Activated CD4-positive, CD25-positive, alpha-beta regulatory T cell treated with anti-CD3 and anti-CD28 coated beads, Interleukin-2, amount 50 U/mL, for 24 hours (primary cell): ENCODE data around the gene TMCC1.
A peak's percentile ranks its signal among the peaks of the same experiment; 100 is the strongest.
"Not testable (repeated sequence)": the region's sequence is repeated elsewhere in the genome, so short reads cannot be mapped to it uniquely, and the experiment has no call there.

Experiments used
- ATAC-seq, 2 donors: fragments of 150-1000 bp; cut with Tn5 transposase; one replicate each; pipeline ENCODE4 v1.10.0; 2021; ENCODE audit warnings: mild to moderate bottlenecking in 1 of 2, moderate library complexity in 1 of 2

TMCC1 gene

GRCh38 chr3:129715854-129716253 is 177.7 kb downstream of the TMCC1 start:
- no peak for ATAC-seq

- no peak for ATAC-seq
Measured at GRCh38 chr3:129708328-129708861, 185.1 kb downstream of the TMCC1 start.

GRCh38 chr3:129705274-129705673 is 188.2 kb downstream of the TMCC1 start:
- no peak for ATAC-seq

DNA sequence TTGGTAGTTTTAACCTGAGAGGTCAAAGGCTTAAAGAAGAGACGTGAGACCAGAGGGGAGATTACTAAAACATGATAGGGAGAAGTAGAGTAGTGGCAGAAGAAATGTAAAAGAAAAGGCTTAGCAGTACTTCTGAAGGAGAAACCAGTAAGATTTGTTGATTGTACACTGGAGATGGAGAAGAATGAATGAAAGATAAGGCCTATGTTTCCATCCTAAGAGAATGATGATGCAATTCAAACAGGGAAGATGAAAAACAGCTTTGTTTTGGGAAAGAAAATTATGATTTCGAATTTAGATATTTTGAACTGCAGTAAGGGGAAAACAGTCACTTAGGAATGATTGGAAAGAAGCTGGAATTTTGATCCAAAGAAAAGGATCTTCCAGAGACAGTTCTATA is 189.6 kb downstream of the TMCC1 start:
- no peak for ATAC-seq

DNA sequence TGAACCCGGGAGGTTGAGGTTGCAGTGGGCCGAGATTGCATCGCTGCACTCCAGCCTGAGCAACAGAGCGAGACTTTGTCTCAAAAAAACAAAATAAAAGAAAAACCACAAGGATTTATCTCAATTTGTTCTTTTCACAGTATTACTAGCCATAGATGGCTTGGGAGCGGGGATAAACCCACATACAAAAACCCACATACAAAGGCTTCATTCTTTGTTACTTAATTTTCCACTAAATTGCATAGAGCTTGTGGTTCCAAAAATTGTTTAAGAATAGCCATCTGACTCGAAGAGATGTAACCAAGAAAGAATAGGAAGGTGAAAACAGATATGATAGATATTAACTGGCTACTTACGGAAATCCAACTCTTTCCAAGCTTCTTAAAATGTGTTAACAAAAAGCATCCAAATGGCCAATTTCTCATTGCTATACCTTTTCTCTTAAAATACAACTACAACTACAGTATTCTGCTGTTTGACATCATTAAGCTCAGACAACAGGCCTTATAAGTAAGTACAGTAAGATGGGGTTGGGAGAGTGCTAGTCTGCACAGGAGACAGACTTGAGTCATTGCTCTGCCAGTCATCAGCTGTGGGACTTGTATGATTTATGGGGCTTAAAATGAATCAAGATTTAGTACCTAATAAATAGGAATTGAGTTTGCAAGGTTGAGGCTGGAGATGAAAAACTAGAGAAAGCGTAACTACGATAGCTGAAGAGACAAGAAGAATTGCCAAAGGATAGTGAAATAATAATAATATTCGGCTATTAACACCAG is 190.4 kb downstream of the TMCC1 start:
- no peak for ATAC-seq

- no peak for ATAC-seq
Measured at GRCh38 chr3:129701161-129701560, 192.3 kb downstream of the TMCC1 start.

GRCh38 chr3:129699612-129700011 is 193.9 kb downstream of the TMCC1 start:
- no peak for ATAC-seq

GRCh38 chr3:129699199-129699598 is 194.3 kb downstream of the TMCC1 start:
- ATAC-seq = no peak

- no peak for ATAC-seq
Measured at GRCh38 chr3:129697229-129697969, 196.1 kb downstream of the TMCC1 start.

DNA sequence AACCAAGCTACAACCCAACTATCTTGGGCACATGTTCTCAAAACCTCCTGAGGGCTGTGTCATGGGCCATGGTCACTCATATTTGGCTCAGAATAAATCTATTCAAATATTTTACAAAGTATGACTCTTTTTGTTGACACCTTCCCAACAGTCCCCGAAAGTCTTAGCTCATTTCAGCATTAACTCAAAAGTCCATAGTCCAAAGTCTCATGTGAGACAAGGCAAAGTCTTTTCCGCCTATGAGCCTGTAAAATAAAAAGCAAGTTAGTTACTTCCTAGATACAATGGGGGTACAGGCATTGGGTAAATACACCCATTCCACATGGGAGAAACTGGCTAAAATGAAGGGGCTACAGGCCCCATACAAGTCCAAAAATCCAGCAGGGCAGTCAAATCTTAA is 197.1 kb downstream of the TMCC1 start:
- not testable (repeated sequence) for ATAC-seq

DNA sequence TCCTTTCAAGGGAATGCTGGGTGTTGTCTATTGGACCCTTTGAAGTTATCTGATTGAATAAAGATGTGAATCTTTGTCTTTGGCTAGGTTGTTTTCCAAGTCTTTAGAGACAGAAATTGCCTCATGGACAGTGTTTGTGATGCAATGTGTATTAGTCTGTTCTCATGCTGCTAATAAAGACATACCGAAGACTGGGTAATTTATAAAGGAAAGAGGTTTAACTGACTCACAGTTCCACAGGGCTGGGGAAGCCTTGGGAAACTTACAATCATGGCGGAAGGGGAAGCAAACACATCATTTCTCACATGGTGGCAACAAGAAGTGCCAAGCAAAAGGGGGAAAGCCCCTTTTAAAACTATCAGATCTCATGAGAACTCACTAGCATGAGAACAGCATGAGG is 198.3 kb downstream of the TMCC1 start:
- ATAC-seq = no peak

- no peak for ATAC-seq
Measured at GRCh38 chr3:129694228-129694627, 199.3 kb downstream of the TMCC1 start.

DNA sequence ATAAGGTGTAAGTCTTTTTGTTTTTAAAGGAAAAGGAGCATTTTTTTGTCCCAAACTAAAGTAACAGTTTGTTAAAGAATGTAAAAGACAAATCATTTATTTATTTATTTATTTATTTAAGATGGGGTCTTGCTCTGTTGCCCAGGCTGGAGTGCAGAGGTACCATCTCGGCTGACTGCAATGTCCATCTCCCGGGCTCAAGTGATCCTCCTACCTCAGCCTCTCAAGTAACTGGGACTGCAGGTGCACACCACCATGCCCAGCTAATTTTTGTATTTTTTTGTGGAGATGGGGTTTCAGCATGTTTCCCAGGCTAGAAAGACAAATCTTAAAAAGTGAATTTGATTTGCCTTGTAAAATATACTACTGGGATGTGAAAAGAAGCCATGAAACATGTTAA is 200.8 kb downstream of the TMCC1 start:
- ATAC-seq = no peak

GRCh38 chr3:129690963-129691362 is 202.5 kb downstream of the TMCC1 start:
- ATAC-seq = no peak

DNA sequence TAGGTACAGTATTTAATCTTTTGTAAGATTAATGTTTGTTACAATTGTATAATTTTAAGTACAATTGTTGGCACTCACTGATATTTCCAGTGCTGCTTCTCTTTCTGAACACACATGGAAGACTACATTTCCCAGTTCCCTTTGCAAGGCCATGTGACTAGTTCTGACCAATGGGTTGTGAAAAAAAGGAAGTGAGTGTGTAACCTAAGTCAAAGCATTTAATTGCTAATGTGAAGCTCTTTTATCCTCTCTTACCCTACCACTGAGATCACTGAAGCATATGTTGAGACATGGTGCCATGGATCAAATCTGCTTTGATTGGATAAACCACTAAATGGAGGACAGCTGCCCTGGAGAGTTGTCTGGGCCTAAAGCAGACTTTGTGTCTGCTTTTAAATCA is 203.1 kb downstream of the TMCC1 start:
- ATAC-seq = peak; percentile 86 to 87

GRCh38 chr3:129689036-129689435 is 204.5 kb downstream of the TMCC1 start:
- no peak for ATAC-seq

DNA sequence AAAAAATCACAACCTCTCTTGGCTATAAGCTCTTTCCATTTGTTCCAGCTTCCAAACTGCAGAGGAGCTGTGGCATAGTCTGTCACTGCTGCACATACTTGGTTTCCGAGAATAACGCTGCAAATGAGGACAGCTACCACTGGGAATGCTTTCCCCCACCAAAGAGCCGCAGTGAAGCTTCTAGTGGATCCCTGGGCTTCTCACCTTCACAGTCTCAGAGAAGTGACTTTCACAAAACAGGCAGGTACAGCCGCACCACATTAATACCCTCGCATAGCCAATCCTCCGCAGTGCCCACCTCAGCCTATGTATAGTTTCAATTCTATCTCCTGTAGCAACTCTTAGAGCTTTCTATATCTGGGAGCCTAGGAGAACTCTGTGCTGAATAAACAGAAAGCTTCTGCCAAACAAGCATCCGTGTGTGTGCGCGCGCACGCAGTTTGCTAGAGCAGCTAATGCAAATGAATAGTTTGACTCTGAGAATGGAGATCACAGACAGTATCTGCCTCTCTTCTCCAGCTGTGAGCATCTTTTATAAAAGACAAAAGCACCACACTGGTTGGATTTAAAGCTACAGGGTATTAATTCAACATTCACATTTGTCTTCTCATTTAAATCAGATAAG is 205.1 kb downstream of the TMCC1 start:
- ATAC-seq = no peak

DNA sequence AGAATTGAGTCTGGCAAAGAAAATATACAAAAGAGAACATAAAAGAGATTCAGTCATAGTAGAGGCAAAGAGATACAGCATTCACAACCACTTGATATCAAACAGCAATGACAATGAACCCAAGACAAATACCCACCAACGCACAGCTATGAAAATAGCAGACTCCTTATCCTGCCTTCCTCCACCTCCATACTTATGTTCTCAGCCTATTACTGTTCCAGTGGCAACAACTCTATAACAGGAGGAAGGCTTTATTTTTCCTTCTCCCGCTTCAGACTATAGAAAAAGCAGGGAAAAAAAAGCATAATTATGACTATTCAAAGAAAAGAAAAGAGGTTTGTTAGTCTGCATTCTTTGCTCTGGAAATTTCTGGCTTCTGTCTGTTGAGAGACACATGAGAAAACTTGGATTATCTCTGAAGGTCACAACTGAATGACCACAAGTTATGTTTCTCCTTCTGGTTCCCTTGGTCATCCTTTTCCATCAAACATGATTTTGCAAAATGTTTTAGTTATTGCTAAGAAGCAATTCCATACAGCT is 205.9 kb downstream of the TMCC1 start:
- ATAC-seq = no peak

- ATAC-seq = no peak
Measured at GRCh38 chr3:129686941-129687340, 206.6 kb downstream of the TMCC1 start.

GRCh38 chr3:129684270-129684669 is 209.2 kb downstream of the TMCC1 start:
- ATAC-seq = no peak

GRCh38 chr3:129683201-129683600 is 210.3 kb downstream of the TMCC1 start:
- no peak for ATAC-seq

GRCh38 chr3:129676985-129677384 is 216.5 kb downstream of the TMCC1 start:
- no peak for ATAC-seq

DNA sequence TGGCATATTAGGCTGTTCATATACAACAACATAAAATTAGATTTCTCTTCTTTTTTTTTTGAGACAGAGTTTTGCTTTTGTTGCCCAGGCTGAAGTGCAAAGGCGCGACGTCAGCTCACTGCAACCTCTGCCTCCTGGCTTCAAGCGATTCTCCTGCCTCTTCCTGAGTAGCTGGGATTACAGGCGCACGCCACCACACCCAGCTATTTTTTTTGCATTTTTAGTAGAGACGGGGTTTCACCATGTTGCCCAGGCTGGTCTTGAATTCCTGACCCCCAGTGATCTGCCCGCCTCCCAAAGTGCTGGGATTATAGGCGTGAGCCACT is 218.8 kb downstream of the TMCC1 start:
- ATAC-seq = not testable (repeated sequence)
